Measurements from ENCODE around the gene ABCA2. TPM values are rescaled to one million over a fixed set of nuclear protein-coding genes. Genes with fewer than 3 reads are reported as not detected.

The ABCA2 gene
- total RNA-seq, 2 donors from 2014 or later, result 120 to 131 TPM

- Mint-ChIP-seq H3K27ac (peak overlapping the region; percentile 45), H3K4me3 (peak overlapping the region; percentile 19), H3K36me3 (ENCODE audit: low read depth) (no peaks in the 10 kb centered on the region), H3K4me1 (peaks cover 46% of the 10 kb centered on the region), H3K27me3 (no peaks in the 10 kb centered on the region)
- no peak for ATAC-seq
- DNase-seq, result no peak
- no peaks in the 10 kb centered on the region for H3K9me3 ChIP-seq (ENCODE audit: control insufficient read depth, low read length, poor library complexity, severe bottlenecking)
These were observed 64.7 kb downstream of the ABCA2 start for GRCh38 chr9:136963341-136963740.

GRCh38 chr9:136962701-136963248 is 65.3 kb downstream of the ABCA2 start:
- Mint-ChIP-seq H3K4me3 (peak overlapping the region; percentile 61), H3K4me1 (peaks cover 48% of the 10 kb centered on the region), H3K27me3 (no peaks in the 10 kb centered on the region), H3K36me3 (ENCODE audit: low read depth) (no peaks in the 10 kb centered on the region), H3K27ac (peak overlapping the region; percentile 45)
- no peaks in the 10 kb centered on the region for H3K9me3 ChIP-seq (ENCODE audit: control insufficient read depth, low read length, poor library complexity, severe bottlenecking)
- DNase-seq (no peak), ATAC-seq (no peak)

- Mint-ChIP-seq H3K27ac (no peak overlapping the region), H3K4me1 (peaks cover 46% of the 10 kb centered on the region), H3K36me3 (ENCODE audit: low read depth) (no peaks in the 10 kb centered on the region), H3K27me3 (no peaks in the 10 kb centered on the region), H3K4me3 (no peak overlapping the region)
- ATAC-seq (no peak), DNase-seq (no peak)
- H3K9me3 ChIP-seq (ENCODE audit: control insufficient read depth, low read length, poor library complexity, severe bottlenecking), result no peaks in the 10 kb centered on the region
These were observed 65.9 kb downstream of the ABCA2 start for GRCh38 chr9:136962163-136962562.

GRCh38 chr9:136961279-136962065 is 66.6 kb downstream of the ABCA2 start:
- H3K9me3 ChIP-seq (ENCODE audit: control insufficient read depth, low read length, poor library complexity, severe bottlenecking), result no peaks in the 10 kb centered on the region
- Mint-ChIP-seq H3K27me3 (no peaks in the 10 kb centered on the region), H3K4me3 (peak overlapping the region; percentile 50), H3K4me1 (peaks cover 46% of the 10 kb centered on the region), H3K27ac (no peak overlapping the region), H3K36me3 (ENCODE audit: low read depth) (no peaks in the 10 kb centered on the region)
- ATAC-seq (no peak), DNase-seq (no peak)

- Mint-ChIP-seq H3K27me3 (no peaks in the 10 kb centered on the region), H3K36me3 (ENCODE audit: low read depth) (no peaks in the 10 kb centered on the region), H3K27ac (no peak overlapping the region), H3K4me1 (peaks cover 40% of the 10 kb centered on the region), H3K4me3 (peak overlapping the region; percentile 73)
- ATAC-seq (no peak), DNase-seq (no peak)
- H3K9me3 ChIP-seq (ENCODE audit: control insufficient read depth, low read length, poor library complexity, severe bottlenecking), result no peaks in the 10 kb centered on the region
These were observed 67.1 kb downstream of the ABCA2 start for GRCh38 chr9:136960938-136961275.

- H3K4me1 Mint-ChIP-seq, result peaks cover 36% of the 10 kb centered on the region
- ATAC-seq, result peak; percentile 81
- H3K27ac Mint-ChIP-seq, result no peak overlapping the region
These were observed 67.7 kb downstream of the ABCA2 start for GRCh38 chr9:136960212-136960937.

GRCh38 chr9:136958898-136959850 is 68.9 kb downstream of the ABCA2 start:
- DNase-seq (no peak), ATAC-seq (no peak)
- Mint-ChIP-seq H3K4me1 (peaks cover 35% of the 10 kb centered on the region), H3K27me3 (no peaks in the 10 kb centered on the region), H3K27ac (peak overlapping the region; percentile 29), H3K36me3 (ENCODE audit: low read depth) (no peaks in the 10 kb centered on the region), H3K4me3 (peak overlapping the region; percentile 33)
- H3K9me3 ChIP-seq (ENCODE audit: control insufficient read depth, low read length, poor library complexity, severe bottlenecking), result no peaks in the 10 kb centered on the region

More at GRCh38 chr9:136960212-136960937, 67.7 kb downstream of the ABCA2 start:
- no peaks in the 10 kb centered on the region for H3K36me3 Mint-ChIP-seq (ENCODE audit: low read depth)
- no peak for DNase-seq
- no peaks in the 10 kb centered on the region for H3K27me3 Mint-ChIP-seq
- H3K9me3 ChIP-seq (ENCODE audit: control insufficient read depth, low read length, poor library complexity, severe bottlenecking), result no peaks in the 10 kb centered on the region
- peak overlapping the region; percentile 73 for H3K4me3 Mint-ChIP-seq

GRCh38 chr9:136958473-136958872 is 69.6 kb downstream of the ABCA2 start:
- Mint-ChIP-seq H3K27me3 (no peaks in the 10 kb centered on the region), H3K4me3 (no peak overlapping the region), H3K36me3 (ENCODE audit: low read depth) (no peaks in the 10 kb centered on the region), H3K4me1 (peaks cover 35% of the 10 kb centered on the region), H3K27ac (peak overlapping the region; percentile 29)
- H3K9me3 ChIP-seq (ENCODE audit: control insufficient read depth, low read length, poor library complexity, severe bottlenecking), result no peaks in the 10 kb centered on the region
- no peak for ATAC-seq
- DNase-seq, result no peak

- DNase-seq, result no peak
- no peak for ATAC-seq
- Mint-ChIP-seq H3K4me1 (peaks cover 30% of the 10 kb centered on the region), H3K36me3 (ENCODE audit: low read depth) (no peaks in the 10 kb centered on the region), H3K4me3 (no peak overlapping the region), H3K27ac (no peak overlapping the region), H3K27me3 (no peaks in the 10 kb centered on the region)
- no peaks in the 10 kb centered on the region for H3K9me3 ChIP-seq (ENCODE audit: control insufficient read depth, low read length, poor library complexity, severe bottlenecking)
These were observed 70.1 kb downstream of the ABCA2 start for GRCh38 chr9:136957901-136958300.

GRCh38 chr9:136957461-136957860 is 70.6 kb downstream of the ABCA2 start:
- Mint-ChIP-seq H3K4me1 (peaks cover 27% of the 10 kb centered on the region), H3K4me3 (no peak overlapping the region), H3K27me3 (no peaks in the 10 kb centered on the region), H3K27ac (no peak overlapping the region), H3K36me3 (ENCODE audit: low read depth) (no peaks in the 10 kb centered on the region)
- no peaks in the 10 kb centered on the region for H3K9me3 ChIP-seq (ENCODE audit: control insufficient read depth, low read length, poor library complexity, severe bottlenecking)
- ATAC-seq, result no peak
- no peak for DNase-seq
